ENCODE measurements around the gene BCL2. TPM values are rescaled to one million over a fixed set of nuclear protein-coding genes. Genes with fewer than 3 reads are reported as not detected.
A peak's percentile ranks its signal among the peaks of the same experiment; 100 is the strongest.

The BCL2 gene
- total RNA-seq, 1 donor from 2014 or later: 16.5 TPM

GRCh38 chr18:63187791-63188460, 131.6 kb downstream of the BCL2 start:
- Mint-ChIP-seq H3K36me3 (peaks cover under 1% of the 10 kb centered on the region), H3K4me1 (ENCODE audit: unreplicated experiment) (peaks cover 30% of the 10 kb centered on the region), H3K27ac (peak overlapping the region; percentile 46), H3K4me3 (no peak overlapping the region), H3K27me3 (no peaks in the 10 kb centered on the region), H3K9me3 (peaks cover 1% of the 10 kb centered on the region)
- no peak for DNase-seq (ENCODE audit: extremely low spot score, unreplicated experiment)
- no peak for TF ChIP-seq CTCF (conservative IDR thresholded peaks at IDR 0.05)

GRCh38 chr18:63187223-63187574, 132.4 kb downstream of the BCL2 start:
- Mint-ChIP-seq H3K9me3 (peaks cover 4% of the 10 kb centered on the region), H3K27ac (peak overlapping the region; percentile 46), H3K36me3 (peaks cover 3% of the 10 kb centered on the region), H3K4me3 (peak overlapping the region; percentile 6), H3K27me3 (no peaks in the 10 kb centered on the region), H3K4me1 (ENCODE audit: unreplicated experiment) (peaks cover 37% of the 10 kb centered on the region)
- TF ChIP-seq CTCF (conservative IDR thresholded peaks at IDR 0.05): no peak
- DNase-seq (ENCODE audit: extremely low spot score, unreplicated experiment): no peak

GRCh38 chr18:63186520-63187222, 132.9 kb downstream of the BCL2 start:
- Mint-ChIP-seq H3K4me1 (ENCODE audit: unreplicated experiment) (peaks cover 41% of the 10 kb centered on the region), H3K36me3 (peaks cover 3% of the 10 kb centered on the region), H3K27ac (peak overlapping the region; percentile 46), H3K4me3 (peak overlapping the region; percentile 6), H3K27me3 (no peaks in the 10 kb centered on the region), H3K9me3 (peaks cover 4% of the 10 kb centered on the region)
- TF ChIP-seq CTCF (conservative IDR thresholded peaks at IDR 0.05): no peak
- DNase-seq (ENCODE audit: extremely low spot score, unreplicated experiment): no peak

GRCh38 chr18:63185984-63186383, 133.6 kb downstream of the BCL2 start:
- peak overlapping the region; percentile 46 for H3K27ac Mint-ChIP-seq
- peaks cover 41% of the 10 kb centered on the region for H3K4me1 Mint-ChIP-seq (ENCODE audit: unreplicated experiment)
- no peak overlapping the region for H3K4me3 Mint-ChIP-seq
- peaks cover 4% of the 10 kb centered on the region for H3K9me3 Mint-ChIP-seq
- DNase-seq (ENCODE audit: extremely low spot score, unreplicated experiment): no peak
- TF ChIP-seq CTCF (conservative IDR thresholded peaks at IDR 0.05): no peak
- peaks cover 3% of the 10 kb centered on the region for H3K36me3 Mint-ChIP-seq
- no peaks in the 10 kb centered on the region for H3K27me3 Mint-ChIP-seq

- no peak for DNase-seq (ENCODE audit: extremely low spot score, unreplicated experiment)
- peaks cover 52% of the 10 kb centered on the region for H3K4me1 Mint-ChIP-seq (ENCODE audit: unreplicated experiment)
- TF ChIP-seq CTCF (conservative IDR thresholded peaks at IDR 0.05): no peak
- no peak overlapping the region for H3K27ac Mint-ChIP-seq
- no peaks in the 10 kb centered on the region for H3K27me3 Mint-ChIP-seq
- peaks cover 4% of the 10 kb centered on the region for H3K9me3 Mint-ChIP-seq
- no peak overlapping the region for H3K4me3 Mint-ChIP-seq
- peaks cover 3% of the 10 kb centered on the region for H3K36me3 Mint-ChIP-seq
Measured at GRCh38 chr18:63183952-63184770, 135.4 kb downstream of the BCL2 start.
